GM12874 (cell line): ENCODE measurements around the gene EIPR1.

Experiments used
- CTCF ChIP-seq: IDR thresholded peaks from 2 replicates; pipeline ENCODE4 v1.5.1; 2011; ENCODE audit warnings: low read depth, mild to moderate bottlenecking, control low read depth, low read length, moderate library complexity; ENCODE audit not compliant: insufficient read depth

EIPR1 gene

GRCh38 chr2:3368261-3368722 lies 9.3 kb downstream of the EIPR1 start:
- no peak for TF ChIP-seq CTCF

- no peak for TF ChIP-seq CTCF
These were observed 12.4 kb downstream of the EIPR1 start for GRCh38 chr2:3365219-3365618.

GRCh38 chr2:3361518-3362389 lies 15.9 kb downstream of the EIPR1 start:
- no peak for TF ChIP-seq CTCF

GRCh38 chr2:3357926-3358325 lies 19.7 kb downstream of the EIPR1 start:
- no peak for TF ChIP-seq CTCF

- TF ChIP-seq CTCF = no peak
These were observed 20.8 kb downstream of the EIPR1 start for GRCh38 chr2:3356799-3357198.

GRCh38 chr2:3355951-3356569 lies 21.6 kb downstream of the EIPR1 start:
- no peak for TF ChIP-seq CTCF

GRCh38 chr2:3354986-3355385 lies 22.6 kb downstream of the EIPR1 start:
- no peak for TF ChIP-seq CTCF
